A673 (cell line): ENCODE data around the gene RWDD3. TPM values are rescaled to one million over a fixed set of nuclear protein-coding genes. Genes with fewer than 3 reads are reported as not detected.

Experiments used
- BruUV-seq: library from RNA; stranded (reverse); fragments of 400-500 nt; replicated peaks from 2 replicates; lab custom pipeline; 2021; lab: Mats Ljungman, UMichigan
- CTCF ChIA-PET: fragments of 300-600 bp; sonication (Branson Sonifier 250); formaldehyde crosslinking; loops from one replicate; lab custom pipeline; 2022; ENCODE audit warnings: antibody characterized with exemption; lab: Charles Lee
- POLR2A ChIA-PET: fragments of 300-600 bp; sonication (Branson Sonifier 250); formaldehyde crosslinking; loops from one replicate; lab custom pipeline; 2022; ENCODE audit warnings: antibody characterized with exemption; ENCODE audit not compliant: low non-redundant PET; lab: Charles Lee
- DNase-seq: peaks from one replicate; pipeline ENCODE4 v3.0.0-alpha.2; 2015; ENCODE audit warnings: low spot score
- H3K27ac ChIP-seq: fragments of 200-600 bp; sonication (generic); 2 replicates; pipeline ENCODE4 v1.5.1; 2016; ENCODE audit warnings: mixed run types, low read depth, mild to moderate bottlenecking, mixed read lengths, antibody characterized with exemption, low read length; ENCODE audit not compliant: poor library complexity, severe bottlenecking
- H3K27me3 ChIP-seq: fragments of 200-600 bp; sonication (generic); replicated peaks from 2 replicates; pipeline ENCODE4 v1.6.1; 2017; ENCODE audit warnings: mixed run types, low read depth, mild to moderate bottlenecking, mixed read lengths, antibody characterized with exemption, low read length; ENCODE audit not compliant: insufficient read depth, poor library complexity
- H3K36me3 ChIP-seq: fragments of 200-600 bp; sonication (generic); 2 replicates; pipeline ENCODE4 v1.6.1; 2016; ENCODE audit warnings: mixed run types, mild to moderate bottlenecking, mixed read lengths, antibody characterized with exemption, low read length; ENCODE audit not compliant: insufficient read depth, poor library complexity, severe bottlenecking
- H3K4me1 ChIP-seq: fragments of 200-600 bp; sonication (generic); 2 replicates; pipeline ENCODE4 v1.6.1; 2017; ENCODE audit warnings: mixed run types, mild to moderate bottlenecking, mixed read lengths, antibody characterized with exemption, low read length; ENCODE audit not compliant: insufficient read depth, poor library complexity, severe bottlenecking
- H3K4me3 ChIP-seq: fragments of 200-600 bp; sonication (generic); 2 replicates; pipeline ENCODE4 v1.5.1; 2016; ENCODE audit warnings: low read depth, mixed run types, mild to moderate bottlenecking, mixed read lengths, low read length; ENCODE audit not compliant: poor library complexity, severe bottlenecking
- H3K9me3 ChIP-seq: fragments of 200-600 bp; sonication (generic); 2 replicates; pipeline ENCODE4 v1.6.1; 2016; ENCODE audit warnings: mixed run types, low read depth, mild to moderate bottlenecking, mixed read lengths, antibody characterized with exemption, low read length; ENCODE audit not compliant: poor library complexity, severe bottlenecking
- EZH2 ChIP-seq: fragments of 200-600 bp; sonication (generic); IDR thresholded peaks from 2 replicates; pipeline ENCODE4 v1.6.1; 2017; ENCODE audit warnings: borderline replicate concordance, low read depth, mild to moderate bottlenecking, mixed read lengths, antibody characterized with exemption, low read length; ENCODE audit not compliant: poor library complexity, severe bottlenecking
- intact Hi-C: fragments of 100-400 bp; cut with micrococcal nuclease; formaldehyde crosslinking; loops from one replicate; pipeline ENCODE4 v1.10.0; 2022; ENCODE audit not compliant: unreplicated experiment
- total RNA-seq: library from RNA; stranded (reverse); gene quantifications from 2 replicates; pipeline ENCODE4 v1.2.3, GENCODE V29; 2021
- TF ChIP-seq, protein P1 (sequence below): fragments of 300-800, 200-600 bp; sonication (generic); conservative IDR thresholded peaks from 2 replicates; pipeline ENCODE4 v1.5.1; 2017; ENCODE audit warnings: low read depth, mild to moderate bottlenecking, antibody characterized with exemption, low read length, moderate library complexity, mixed read lengths

RWDD3 gene
- total RNA-seq, 1 experiment from 2014 or later: 12.1 TPM

- BruUV-seq: no TSS peak
- POLR2A ChIA-PET: no interaction called here
- no peak for DNase-seq
Measured at GRCh38 chr1:95207223-95207935, 26.6 kb upstream of the RWDD3 start.

GRCh38 chr1:95208876-95209275 lies 25.1 kb upstream of the RWDD3 start:
- Histone ChIP-seq H3K36me3 (no peaks in the 10 kb centered on the region), H3K4me1 (no peaks in the 10 kb centered on the region), H3K27me3 (no peaks in the 10 kb centered on the region), H3K4me3 (no peak overlapping the region), H3K27ac (no peak overlapping the region), H3K9me3 (no peaks in the 10 kb centered on the region)
- no TSS peak for BruUV-seq
- intact Hi-C loops: no loop called here
- TF ChIP-seq, protein P1, sequence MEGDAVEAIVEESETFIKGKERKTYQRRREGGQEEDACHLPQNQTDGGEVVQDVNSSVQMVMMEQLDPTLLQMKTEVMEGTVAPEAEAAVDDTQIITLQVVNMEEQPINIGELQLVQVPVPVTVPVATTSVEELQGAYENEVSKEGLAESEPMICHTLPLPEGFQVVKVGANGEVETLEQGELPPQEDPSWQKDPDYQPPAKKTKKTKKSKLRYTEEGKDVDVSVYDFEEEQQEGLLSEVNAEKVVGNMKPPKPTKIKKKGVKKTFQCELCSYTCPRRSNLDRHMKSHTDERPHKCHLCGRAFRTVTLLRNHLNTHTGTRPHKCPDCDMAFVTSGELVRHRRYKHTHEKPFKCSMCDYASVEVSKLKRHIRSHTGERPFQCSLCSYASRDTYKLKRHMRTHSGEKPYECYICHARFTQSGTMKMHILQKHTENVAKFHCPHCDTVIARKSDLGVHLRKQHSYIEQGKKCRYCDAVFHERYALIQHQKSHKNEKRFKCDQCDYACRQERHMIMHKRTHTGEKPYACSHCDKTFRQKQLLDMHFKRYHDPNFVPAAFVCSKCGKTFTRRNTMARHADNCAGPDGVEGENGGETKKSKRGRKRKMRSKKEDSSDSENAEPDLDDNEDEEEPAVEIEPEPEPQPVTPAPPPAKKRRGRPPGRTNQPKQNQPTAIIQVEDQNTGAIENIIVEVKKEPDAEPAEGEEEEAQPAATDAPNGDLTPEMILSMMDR: no peak
- TF ChIP-seq EZH2: no peak
- POLR2A ChIA-PET: no interaction called here
- CTCF ChIA-PET: no interaction called here
- no peak for DNase-seq

More at GRCh38 chr1:95207223-95207935, 26.6 kb upstream of the RWDD3 start:
- Histone ChIP-seq H3K4me1 (no peaks in the 10 kb centered on the region), H3K27me3 (no peaks in the 10 kb centered on the region), H3K27ac (no peak overlapping the region), H3K9me3 (no peaks in the 10 kb centered on the region), H3K4me3 (no peak overlapping the region), H3K36me3 (no peaks in the 10 kb centered on the region)
- CTCF ChIA-PET: no interaction called here
- TF ChIP-seq EZH2: no peak
- intact Hi-C loops: no loop called here

GRCh38 chr1:95209291-95209690 lies 24.7 kb upstream of the RWDD3 start:
- POLR2A ChIA-PET: no interaction called here
- BruUV-seq: no TSS peak
- Histone ChIP-seq H3K9me3 (no peaks in the 10 kb centered on the region), H3K27ac (no peak overlapping the region), H3K4me3 (no peak overlapping the region), H3K36me3 (no peaks in the 10 kb centered on the region), H3K27me3 (no peaks in the 10 kb centered on the region), H3K4me1 (no peaks in the 10 kb centered on the region)
- no peak for DNase-seq
- no peak for TF ChIP-seq EZH2
- TF ChIP-seq, protein P1: no peak
- CTCF ChIA-PET: no interaction called here
- intact Hi-C loops: no loop called here
